HepG2 (cell line): ENCODE data around the gene RIN3. TPM values are rescaled to one million over a fixed set of nuclear protein-coding genes. Genes with fewer than 3 reads are reported as not detected.

ENCODE experiments used
- ATAC-seq: fragments of 200-7000 bp; cut with Tn5 transposase; 3 replicates; pipeline ENCODE4 v1.9.1; 2020; ENCODE audit warnings: mild to moderate bottlenecking, moderate library complexity
- BruUV-seq: library from RNA; stranded (reverse); fragments of 400-500 nt; replicated peaks from 2 replicates; lab custom pipeline; 2021; lab: Mats Ljungman, UMichigan
- CTCF ChIA-PET: fragments of 300-600 bp; formaldehyde crosslinking; extraction: SDS; loops from one replicate; lab custom pipeline; 2021; ENCODE audit warnings: low total read pairs, inconsistent platforms, low intra/inter-chr PET ratio; lab: Yijun Ruan, JAX
- POLR2A ChIA-PET: fragments of 350-600 bp; sonication (Branson Sonifier 250); formaldehyde crosslinking; loops from one replicate; lab custom pipeline; 2020; ENCODE audit warnings: antibody characterized with exemption, inconsistent platforms; lab: Yijun Ruan, JAX
- DNase-seq: peaks from one replicate; pipeline ENCODE4 v3.0.0-alpha.2; 2015; ENCODE audit warnings: low spot score
- FAIRE-seq: peaks from 3 replicates; lab custom pipeline; 2011; peaks lifted over from hg19 to GRCh38; lab: Jason Lieb, UNC
- H2AFZ ChIP-seq: one replicate; pipeline ENCODE4 v1.6.1; 2011; ENCODE audit warnings: low read length, inconsistent platforms
- H3K27ac ChIP-seq: fragments of 300-600 bp; 3 replicates; pipeline ENCODE4 v1.8.0; 2011; ENCODE audit warnings: mixed run types, mild to moderate bottlenecking, mixed read lengths, low read length, inconsistent platforms; ENCODE audit not compliant: insufficient read depth; ENCODE audit errors: extremely low read length
- H3K27me3 ChIP-seq, 2 experiments: fragments of 200-600 bp in 1 of 2; 2 replicates in 1 of 2; 3 replicates in 1 of 2; pipeline versions ENCODE4 v1.6.0 to v1.8.0; 2011; ENCODE audit warnings: low read length in 2 of 2, mild to moderate bottlenecking in 2 of 2, moderate library complexity in 2 of 2, inconsistent platforms in 1 of 2; ENCODE audit not compliant: insufficient read depth in 2 of 2, control insufficient read depth in 1 of 2
- H3K36me3 ChIP-seq, 2 experiments: fragments of 200-600 bp in 1 of 2; replicated peaks in 1 of 2; 2 replicates in 1 of 2; 3 replicates in 1 of 2; pipeline versions ENCODE4 v1.5.1 to v1.8.0; 2011; ENCODE audit warnings: low read length in 2 of 2, inconsistent platforms in 1 of 2; ENCODE audit not compliant: insufficient read depth in 2 of 2, control insufficient read depth in 1 of 2
- H3K4me1 ChIP-seq: 2 replicates; pipeline ENCODE4 v1.5.1; 2012; ENCODE audit warnings: low read length, inconsistent platforms; ENCODE audit not compliant: insufficient read depth
- H3K4me2 ChIP-seq: 2 replicates; pipeline ENCODE4 v1.6.0; 2011; ENCODE audit warnings: low read depth, low read length, inconsistent platforms
- H3K4me3 ChIP-seq, 3 experiments: fragments of 200-600 bp in 1 of 3; sonication (generic), shearing (Covaris generic) in 1 of 3; replicated peaks in 1 of 3; 2 replicates each; pipeline ENCODE4 v1.5.1; 2011 to 2016; ENCODE audit warnings: low read length in 3 of 3, inconsistent platforms in 2 of 3, low read depth in 2 of 3, mild to moderate bottlenecking in 2 of 3, control low read depth in 1 of 3, mixed read lengths in 1 of 3; ENCODE audit not compliant: insufficient read depth in 1 of 3
- H3K79me2 ChIP-seq: one replicate; pipeline ENCODE4 v1.6.1; 2011; ENCODE audit warnings: low read length, inconsistent platforms; ENCODE audit not compliant: insufficient read depth
- H3K9ac ChIP-seq: 2 replicates; pipeline ENCODE4 v1.6.0; 2011; ENCODE audit warnings: mild to moderate bottlenecking, low read depth, low read length, inconsistent platforms; ENCODE audit not compliant: insufficient read depth
- H3K9me3 ChIP-seq: 2 replicates; pipeline ENCODE4 v1.5.1; 2012; ENCODE audit warnings: mild to moderate bottlenecking, low read length
- H4K20me1 ChIP-seq: 2 replicates; pipeline ENCODE4 v1.6.0; 2011; ENCODE audit warnings: inconsistent platforms, mild to moderate bottlenecking, low read length, moderate library complexity; ENCODE audit not compliant: insufficient read depth
- ZNF337 ChIP-seq: sonication (generic); formaldehyde crosslinking; IDR thresholded peaks from 2 replicates; pipeline ENCODE4 v1.5.1; 2020; ENCODE audit warnings: missing genetic modification reagents, low read depth, mild to moderate bottlenecking, borderline replicate concordance
- ZNF629 ChIP-seq: sonication (generic); formaldehyde crosslinking; conservative IDR thresholded peaks from 2 replicates; pipeline ENCODE4 v1.5.0; 2020; ENCODE audit warnings: missing genetic modification reagents
- WGBS: methylation state at CpG from one replicate; pipeline ENCODE4 v1.1.6; 2017; ENCODE audit warnings: low lambda C conversion rate; 5-methylcytosine and 5-hydroxymethylcytosine counted together
- in situ Hi-C: cut with HindIII; loops from 2 replicates; pipeline ENCODE4 v1.10.0; 2017; ENCODE audit warnings: low pct_unique_long_range_greater_than_20kb; ENCODE audit not compliant: extremely low pct_ligation_motif_present
- intact Hi-C: fragments of 100-400 bp; cut with micrococcal nuclease; formaldehyde crosslinking; loops from one replicate; pipeline ENCODE4 v1.10.0; 2022; ENCODE audit not compliant: unreplicated experiment
- polyA plus RNA-seq, 8 experiments: library from polyadenylated mRNA; depleted of rRNA in 3 of 8; stranded (reverse) in 7 of 8; unstranded in 1 of 8; fragments of >200 nt; fragmentation: Illumina TruSeq in 4 of 8; extraction: Trizol in 4 of 8; gene quantifications; 2 replicates each; pipeline versions ENCODE4 v1.2.1 to v1.2.3, GENCODE V29; 2011 to 2016; ENCODE audit warnings: low read depth in 4 of 8, missing spikeins in 1 of 8, mixed read lengths in 1 of 8; ENCODE audit not compliant: insufficient read depth in 1 of 8
- total RNA-seq, 5 experiments: library from RNA; depleted of rRNA; stranded (reverse); fragments of >200 nt; fragmentation: Illumina TruSeq; extraction: Trizol; gene quantifications; 2 replicates each; pipeline ENCODE4 v1.2.3, GENCODE V29; 2016; ENCODE audit warnings: low read depth in 1 of 5
- TF ChIP-seq, protein P1 (sequence below): fragments of 450-650 bp; IDR thresholded peaks from 2 replicates; pipeline ENCODE4 v1.6.1; 2016
- TF ChIP-seq, protein P2 (sequence below): sonication (generic); formaldehyde crosslinking; IDR thresholded peaks from 2 replicates; pipeline ENCODE4 v1.4.0; 2020; ENCODE audit warnings: missing genetic modification reagents
- TF ChIP-seq, protein P3 (sequence below): sonication (generic); formaldehyde crosslinking; IDR thresholded peaks from 2 replicates; pipeline ENCODE4 v1.8.0; 2023; ENCODE audit warnings: mild to moderate bottlenecking, missing genetic modification reagents
- TF ChIP-seq, protein P4 (sequence below): sonication (generic); IDR thresholded peaks from 2 replicates; pipeline ENCODE4 v1.6.1; 2016; ENCODE audit warnings: low read depth, borderline replicate concordance
- TF ChIP-seq, protein P5 (sequence below): sonication (generic); formaldehyde crosslinking; IDR thresholded peaks from 2 replicates; pipeline ENCODE4 v1.5.1; 2020; ENCODE audit warnings: mild to moderate bottlenecking, missing genetic modification reagents, borderline replicate concordance

RIN3 gene
- total and polyA plus RNA-seq, 2 of the 13 experiments (the other 11 are each of a cell fraction or from before 2014, with no cell fraction given), result 2.3 to 3.6 TPM

DNA sequence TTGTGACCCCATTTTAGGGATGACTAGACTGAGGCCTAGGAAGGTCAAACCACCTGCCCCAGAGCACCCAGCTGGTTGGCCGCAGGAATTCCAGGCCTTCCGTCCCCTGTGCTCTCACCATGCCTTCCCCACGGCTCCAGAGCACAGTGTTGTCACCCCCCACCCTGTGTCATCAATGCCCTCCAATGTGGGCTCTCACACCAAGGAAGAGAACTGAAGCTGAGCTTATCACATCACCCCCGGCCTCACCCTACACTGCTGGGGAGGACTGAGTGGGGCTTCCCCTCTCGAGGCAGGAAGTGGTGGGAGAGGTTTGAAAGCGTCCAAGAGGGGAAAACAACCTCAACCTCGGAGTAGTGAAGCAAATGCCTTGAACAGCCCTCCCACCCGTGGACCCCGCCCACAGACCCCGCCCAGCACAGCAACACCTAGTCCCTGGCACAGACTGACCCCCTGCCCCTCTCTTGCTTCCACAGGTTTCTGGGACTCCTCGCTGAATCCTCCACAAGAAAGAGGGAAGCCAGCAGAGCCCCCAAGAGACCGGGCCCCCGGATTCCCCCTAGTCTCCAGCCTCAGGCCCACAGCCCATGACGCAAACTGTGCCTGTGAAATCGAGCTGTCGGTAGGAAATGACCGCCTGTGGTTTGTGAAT lies 137.7 kb downstream of the RIN3 start:
- no peak overlapping the region for H3K4me3 ChIP-seq
- 96% methylated on average over 9 of the region's 17 CpGs for WGBS
- H3K27ac ChIP-seq, result no peak overlapping the region
- H3K9me3 ChIP-seq, result no peaks in the 10 kb centered on the region
- in situ Hi-C loops, result no loop called here
- no TSS peak for BruUV-seq
- H4K20me1 ChIP-seq, result no peaks in the 10 kb centered on the region
- H3K9ac ChIP-seq, result no peak overlapping the region
- no peak overlapping the region for H2AFZ ChIP-seq
- H3K79me2 ChIP-seq, result no peaks in the 10 kb centered on the region
- FAIRE-seq, result no peak
- H3K4me1 ChIP-seq, result no peaks in the 10 kb centered on the region
- TF ChIP-seq ZNF337 (no peak), ZNF629 (CRISPR knock-in tag) (peak; percentile 89)
- TF ChIP-seq, protein P1, sequence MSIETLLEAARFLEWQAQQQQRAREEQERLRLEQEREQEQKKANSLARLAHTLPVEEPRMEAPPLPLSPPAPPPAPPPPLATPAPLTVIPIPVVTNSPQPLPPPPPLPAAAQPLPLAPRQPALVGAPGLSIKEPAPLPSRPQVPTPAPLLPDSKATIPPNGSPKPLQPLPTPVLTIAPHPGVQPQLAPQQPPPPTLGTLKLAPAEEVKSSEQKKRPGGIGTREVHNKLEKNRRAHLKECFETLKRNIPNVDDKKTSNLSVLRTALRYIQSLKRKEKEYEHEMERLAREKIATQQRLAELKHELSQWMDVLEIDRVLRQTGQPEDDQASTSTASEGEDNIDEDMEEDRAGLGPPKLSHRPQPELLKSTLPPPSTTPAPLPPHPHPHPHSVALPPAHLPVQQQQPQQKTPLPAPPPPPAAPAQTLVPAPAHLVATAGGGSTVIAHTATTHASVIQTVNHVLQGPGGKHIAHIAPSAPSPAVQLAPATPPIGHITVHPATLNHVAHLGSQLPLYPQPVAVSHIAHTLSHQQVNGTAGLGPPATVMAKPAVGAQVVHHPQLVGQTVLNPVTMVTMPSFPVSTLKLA, result no peak
- TF ChIP-seq, protein P2, sequence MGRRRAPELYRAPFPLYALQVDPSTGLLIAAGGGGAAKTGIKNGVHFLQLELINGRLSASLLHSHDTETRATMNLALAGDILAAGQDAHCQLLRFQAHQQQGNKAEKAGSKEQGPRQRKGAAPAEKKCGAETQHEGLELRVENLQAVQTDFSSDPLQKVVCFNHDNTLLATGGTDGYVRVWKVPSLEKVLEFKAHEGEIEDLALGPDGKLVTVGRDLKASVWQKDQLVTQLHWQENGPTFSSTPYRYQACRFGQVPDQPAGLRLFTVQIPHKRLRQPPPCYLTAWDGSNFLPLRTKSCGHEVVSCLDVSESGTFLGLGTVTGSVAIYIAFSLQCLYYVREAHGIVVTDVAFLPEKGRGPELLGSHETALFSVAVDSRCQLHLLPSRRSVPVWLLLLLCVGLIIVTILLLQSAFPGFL (CRISPR knock-in tag), result no peak
- TF ChIP-seq, protein P3, sequence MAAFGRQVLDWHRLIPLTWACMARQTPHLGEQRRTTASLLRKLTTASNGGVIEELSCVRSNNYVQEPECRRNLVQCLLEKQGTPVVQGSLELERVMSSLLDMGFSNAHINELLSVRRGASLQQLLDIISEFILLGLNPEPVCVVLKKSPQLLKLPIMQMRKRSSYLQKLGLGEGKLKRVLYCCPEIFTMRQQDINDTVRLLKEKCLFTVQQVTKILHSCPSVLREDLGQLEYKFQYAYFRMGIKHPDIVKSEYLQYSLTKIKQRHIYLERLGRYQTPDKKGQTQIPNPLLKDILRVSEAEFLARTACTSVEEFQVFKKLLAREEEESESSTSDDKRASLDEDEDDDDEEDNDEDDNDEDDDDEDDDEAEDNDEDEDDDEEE (CRISPR knock-in tag), result no peak
- TF ChIP-seq, protein P4, sequence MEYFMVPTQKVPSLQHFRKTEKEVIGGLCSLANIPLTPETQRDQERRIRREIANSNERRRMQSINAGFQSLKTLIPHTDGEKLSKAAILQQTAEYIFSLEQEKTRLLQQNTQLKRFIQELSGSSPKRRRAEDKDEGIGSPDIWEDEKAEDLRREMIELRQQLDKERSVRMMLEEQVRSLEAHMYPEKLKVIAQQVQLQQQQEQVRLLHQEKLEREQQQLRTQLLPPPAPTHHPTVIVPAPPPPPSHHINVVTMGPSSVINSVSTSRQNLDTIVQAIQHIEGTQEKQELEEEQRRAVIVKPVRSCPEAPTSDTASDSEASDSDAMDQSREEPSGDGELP, result no peak
- TF ChIP-seq, protein P5, sequence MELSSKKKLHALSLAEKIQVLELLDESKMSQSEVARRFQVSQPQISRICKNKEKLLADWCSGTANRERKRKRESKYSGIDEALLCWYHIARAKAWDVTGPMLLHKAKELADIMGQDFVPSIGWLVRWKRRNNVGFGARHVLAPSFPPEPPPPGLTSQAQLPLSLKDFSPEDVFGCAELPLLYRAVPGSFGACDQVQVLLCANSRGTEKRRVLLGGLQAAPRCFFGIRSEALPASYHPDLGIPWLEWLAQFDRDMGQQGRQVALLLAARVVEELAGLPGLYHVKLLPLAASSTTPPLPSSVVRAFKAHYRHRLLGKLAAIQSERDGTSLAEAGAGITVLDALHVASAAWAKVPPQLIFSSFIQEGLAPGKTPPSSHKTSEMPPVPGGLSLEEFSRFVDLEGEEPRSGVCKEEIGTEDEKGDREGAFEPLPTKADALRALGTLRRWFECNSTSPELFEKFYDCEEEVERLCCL (CRISPR knock-in tag), result no peak
- TF ChIP-seq, all 625 proteins: peak for 1
- ChIA-PET POLR2A (no interaction called here), CTCF (no interaction called here)
- peaks cover 1 to 3% of the 10 kb centered on the region in 2 experiments; a peak in 3 of 5 replicates for H3K36me3 ChIP-seq
- intact Hi-C loops, result no loop called here
- H3K27me3 ChIP-seq, result no peaks in the 10 kb centered on the region
- no peak overlapping the region for H3K4me2 ChIP-seq
- DNase-seq (no peak), ATAC-seq (no peak)
